Measurements from ENCODE around the gene MYBL2. TPM values are rescaled to one million over a fixed set of nuclear protein-coding genes. Genes with fewer than 3 reads are reported as not detected.
A peak's percentile ranks its signal among the peaks of the same experiment; 100 is the strongest.

MYBL2 gene
- total RNA-seq, 1 experiment from 2014 or later = 138 TPM

DNA sequence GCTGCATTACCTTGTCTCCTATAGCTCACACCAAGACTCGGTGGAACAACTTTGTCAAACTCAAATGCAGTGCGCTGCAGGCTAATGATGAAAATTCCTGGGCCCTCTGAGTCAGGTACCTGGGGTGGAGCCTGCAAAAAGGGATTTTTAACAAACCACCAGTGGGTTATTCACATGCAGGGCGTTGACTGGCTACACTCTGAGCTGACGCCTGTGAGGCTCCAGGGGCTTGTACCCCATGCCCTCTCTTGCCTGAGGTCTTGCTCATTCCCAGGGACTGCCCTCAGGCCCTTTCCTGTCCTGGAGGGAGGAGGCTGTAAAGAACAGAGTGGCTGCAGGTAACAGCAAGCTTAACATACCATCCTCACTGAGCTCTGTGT, 50.7 kb downstream of the MYBL2 start:
- Histone ChIP-seq H3K36me3 (ENCODE audit: control insufficient read depth, insufficient read depth, low read length) (no peaks in the 10 kb centered on the region), H3K4me1 (ENCODE audit: control insufficient read depth, insufficient read depth, low read length) (no peaks in the 10 kb centered on the region), H3K27ac (ENCODE audit: low read length) (no peak overlapping the region), H3K4me3 (ENCODE audit: low read depth in 2 of 2, low read length in 2 of 2) (no peak overlapping the region), H3K9me3 (ENCODE audit: control insufficient read depth, insufficient read depth, low read depth, low read length) (no peaks in the 10 kb centered on the region), H3K27me3 (ENCODE audit: control insufficient read depth, insufficient read depth, low read length) (no peaks in the 10 kb centered on the region)
- BruUV-seq (replicated peaks) = no TSS peak
- DNase-seq (ENCODE audit: low read depth, low spot score) (no peak), ATAC-seq (no peak)
- intact Hi-C loops (cut with micrococcal nuclease; ENCODE audit: unreplicated experiment) = no loop called here
- TF ChIP-seq, protein P1, sequence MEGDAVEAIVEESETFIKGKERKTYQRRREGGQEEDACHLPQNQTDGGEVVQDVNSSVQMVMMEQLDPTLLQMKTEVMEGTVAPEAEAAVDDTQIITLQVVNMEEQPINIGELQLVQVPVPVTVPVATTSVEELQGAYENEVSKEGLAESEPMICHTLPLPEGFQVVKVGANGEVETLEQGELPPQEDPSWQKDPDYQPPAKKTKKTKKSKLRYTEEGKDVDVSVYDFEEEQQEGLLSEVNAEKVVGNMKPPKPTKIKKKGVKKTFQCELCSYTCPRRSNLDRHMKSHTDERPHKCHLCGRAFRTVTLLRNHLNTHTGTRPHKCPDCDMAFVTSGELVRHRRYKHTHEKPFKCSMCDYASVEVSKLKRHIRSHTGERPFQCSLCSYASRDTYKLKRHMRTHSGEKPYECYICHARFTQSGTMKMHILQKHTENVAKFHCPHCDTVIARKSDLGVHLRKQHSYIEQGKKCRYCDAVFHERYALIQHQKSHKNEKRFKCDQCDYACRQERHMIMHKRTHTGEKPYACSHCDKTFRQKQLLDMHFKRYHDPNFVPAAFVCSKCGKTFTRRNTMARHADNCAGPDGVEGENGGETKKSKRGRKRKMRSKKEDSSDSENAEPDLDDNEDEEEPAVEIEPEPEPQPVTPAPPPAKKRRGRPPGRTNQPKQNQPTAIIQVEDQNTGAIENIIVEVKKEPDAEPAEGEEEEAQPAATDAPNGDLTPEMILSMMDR (IDR thresholded peaks at IDR 0.05) = no peak
- TF ChIP-seq POLR2AphosphoS5 (IDR thresholded peaks at IDR 0.05; ENCODE audit: low read depth, low read length) = no peak
- TF ChIP-seq TCF7L2 (IDR thresholded peaks at IDR 0.05; ENCODE audit: low read depth, low read length) = no peak
- TF ChIP-seq, protein P2, sequence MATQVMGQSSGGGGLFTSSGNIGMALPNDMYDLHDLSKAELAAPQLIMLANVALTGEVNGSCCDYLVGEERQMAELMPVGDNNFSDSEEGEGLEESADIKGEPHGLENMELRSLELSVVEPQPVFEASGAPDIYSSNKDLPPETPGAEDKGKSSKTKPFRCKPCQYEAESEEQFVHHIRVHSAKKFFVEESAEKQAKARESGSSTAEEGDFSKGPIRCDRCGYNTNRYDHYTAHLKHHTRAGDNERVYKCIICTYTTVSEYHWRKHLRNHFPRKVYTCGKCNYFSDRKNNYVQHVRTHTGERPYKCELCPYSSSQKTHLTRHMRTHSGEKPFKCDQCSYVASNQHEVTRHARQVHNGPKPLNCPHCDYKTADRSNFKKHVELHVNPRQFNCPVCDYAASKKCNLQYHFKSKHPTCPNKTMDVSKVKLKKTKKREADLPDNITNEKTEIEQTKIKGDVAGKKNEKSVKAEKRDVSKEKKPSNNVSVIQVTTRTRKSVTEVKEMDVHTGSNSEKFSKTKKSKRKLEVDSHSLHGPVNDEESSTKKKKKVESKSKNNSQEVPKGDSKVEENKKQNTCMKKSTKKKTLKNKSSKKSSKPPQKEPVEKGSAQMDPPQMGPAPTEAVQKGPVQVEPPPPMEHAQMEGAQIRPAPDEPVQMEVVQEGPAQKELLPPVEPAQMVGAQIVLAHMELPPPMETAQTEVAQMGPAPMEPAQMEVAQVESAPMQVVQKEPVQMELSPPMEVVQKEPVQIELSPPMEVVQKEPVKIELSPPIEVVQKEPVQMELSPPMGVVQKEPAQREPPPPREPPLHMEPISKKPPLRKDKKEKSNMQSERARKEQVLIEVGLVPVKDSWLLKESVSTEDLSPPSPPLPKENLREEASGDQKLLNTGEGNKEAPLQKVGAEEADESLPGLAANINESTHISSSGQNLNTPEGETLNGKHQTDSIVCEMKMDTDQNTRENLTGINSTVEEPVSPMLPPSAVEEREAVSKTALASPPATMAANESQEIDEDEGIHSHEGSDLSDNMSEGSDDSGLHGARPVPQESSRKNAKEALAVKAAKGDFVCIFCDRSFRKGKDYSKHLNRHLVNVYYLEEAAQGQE (IDR thresholded peaks at IDR 0.05; ENCODE audit: insufficient read depth in 1 of 2, low read depth in 2 of 2, low read length in 1 of 2) = no peak
- TF ChIP-seq SIN3A (IDR thresholded peaks at IDR 0.05; ENCODE audit: borderline replicate concordance, insufficient read depth, low read depth, low read length) = no peak
- in situ Hi-C loops (cut with HindIII; ENCODE audit: low pct_unique_long_range_greater_than_20kb, low sequenced_read_pairs) = no loop called here
- CTCF ChIA-PET = no interaction called here
- POLR2A ChIA-PET = no interaction called here

DNA sequence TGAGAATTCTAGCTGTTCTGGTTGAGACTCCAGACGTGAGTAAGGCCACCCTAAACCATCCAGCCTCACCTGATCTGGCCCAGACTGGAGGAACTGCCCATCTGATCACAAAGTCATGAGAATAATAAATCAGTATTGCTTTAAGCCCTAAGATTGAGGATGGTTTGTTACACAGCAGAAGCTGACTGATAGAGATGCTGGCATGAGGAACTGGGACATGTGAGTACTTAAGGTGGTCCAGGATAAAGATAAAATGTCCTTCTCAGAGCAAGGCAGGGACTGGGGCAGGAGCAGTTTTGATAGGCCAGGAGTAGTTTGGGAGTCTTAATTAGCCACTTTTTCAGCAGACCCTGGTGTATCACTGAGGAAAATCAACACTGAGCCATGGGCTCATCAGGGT, 53.1 kb downstream of the MYBL2 start:
- no TSS peak for BruUV-seq (replicated peaks)
- in situ Hi-C loops (cut with HindIII; ENCODE audit: low pct_unique_long_range_greater_than_20kb, low sequenced_read_pairs) (no loop called here), intact Hi-C loops (cut with micrococcal nuclease; ENCODE audit: unreplicated experiment) (no loop called here)
- Histone ChIP-seq H3K4me3 (ENCODE audit: low read depth in 2 of 2, low read length in 2 of 2) (no peak overlapping the region), H3K9me3 (ENCODE audit: control insufficient read depth, insufficient read depth, low read depth, low read length) (no peaks in the 10 kb centered on the region), H3K27me3 (ENCODE audit: control insufficient read depth, insufficient read depth, low read length) (no peaks in the 10 kb centered on the region), H3K4me1 (ENCODE audit: control insufficient read depth, insufficient read depth, low read length) (no peaks in the 10 kb centered on the region), H3K36me3 (ENCODE audit: control insufficient read depth, insufficient read depth, low read length) (no peaks in the 10 kb centered on the region), H3K27ac (ENCODE audit: low read length) (no peak overlapping the region)
- POLR2A ChIA-PET = no interaction called here
- no peak for TF ChIP-seq SIN3A (IDR thresholded peaks at IDR 0.05; ENCODE audit: borderline replicate concordance, insufficient read depth, low read depth, low read length)
- no peak for TF ChIP-seq POLR2AphosphoS5 (IDR thresholded peaks at IDR 0.05; ENCODE audit: low read depth, low read length)
- TF ChIP-seq, protein P1 (IDR thresholded peaks at IDR 0.05) = no peak
- DNase-seq (ENCODE audit: low read depth, low spot score) (no peak), ATAC-seq (no peak)
- CTCF ChIA-PET = no interaction called here

DNA sequence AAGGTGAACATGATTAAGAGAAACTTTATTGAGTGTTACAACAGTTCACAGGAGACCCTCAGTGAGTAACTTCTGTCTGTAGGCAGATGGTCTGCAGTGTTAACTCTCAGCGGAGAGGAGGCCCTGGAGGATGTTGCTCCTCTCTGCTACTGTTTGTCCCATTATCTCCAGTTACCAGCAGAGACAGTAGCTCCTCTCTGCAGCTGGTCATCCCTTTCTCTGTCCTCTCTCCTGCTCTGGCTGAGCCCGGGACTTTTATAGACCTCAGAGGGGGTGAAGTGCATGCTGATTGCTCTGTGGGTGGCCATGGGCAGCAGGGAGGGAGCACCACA, 54.1 kb downstream of the MYBL2 start:
- POLR2A ChIA-PET = no interaction called here
- no peaks in the 10 kb centered on the region for H3K9me3 ChIP-seq (ENCODE audit: control insufficient read depth, insufficient read depth, low read depth, low read length)
- CTCF ChIA-PET = no interaction called here
- BruUV-seq (replicated peaks) = no TSS peak
- H3K4me1 ChIP-seq (ENCODE audit: control insufficient read depth, insufficient read depth, low read length) = no peaks in the 10 kb centered on the region
- no peaks in the 10 kb centered on the region for H3K27me3 ChIP-seq (ENCODE audit: control insufficient read depth, insufficient read depth, low read length)
- intact Hi-C loops (cut with micrococcal nuclease; ENCODE audit: unreplicated experiment) = no loop called here
- no peak overlapping the region for H3K4me3 ChIP-seq (ENCODE audit: low read depth in 2 of 2, low read length in 2 of 2)
- TF ChIP-seq SIN3A (IDR thresholded peaks at IDR 0.05; ENCODE audit: borderline replicate concordance, insufficient read depth, low read depth, low read length) (no peak), TCF7L2 (IDR thresholded peaks at IDR 0.05; ENCODE audit: low read depth, low read length) (no peak), POLR2AphosphoS5 (IDR thresholded peaks at IDR 0.05; ENCODE audit: low read depth, low read length) (no peak)
- TF ChIP-seq, protein P2 (IDR thresholded peaks at IDR 0.05; ENCODE audit: insufficient read depth in 1 of 2, low read depth in 2 of 2, low read length in 1 of 2) = no peak
- TF ChIP-seq, protein P1 (IDR thresholded peaks at IDR 0.05) = no peak
- in situ Hi-C loops (cut with HindIII; ENCODE audit: low pct_unique_long_range_greater_than_20kb, low sequenced_read_pairs) = no loop called here
- no peaks in the 10 kb centered on the region for H3K36me3 ChIP-seq (ENCODE audit: control insufficient read depth, insufficient read depth, low read length)
- DNase-seq (ENCODE audit: low read depth, low spot score) (no peak), ATAC-seq (0 out of 2 replicates have a peak, but pooled peaks have one; percentile 10)
- no peak overlapping the region for H3K27ac ChIP-seq (ENCODE audit: low read length)
